ENCODE data around the gene ABCG2.
"Not testable (repeated sequence)": the region's sequence is repeated elsewhere in the genome, so short reads cannot be mapped to it uniquely, and the experiment has no call there.

The ABCG2 gene

GRCh38 chr4:88109123-88109881 lies 49.1 kb downstream of the ABCG2 start:
- no peak for TF ChIP-seq CTCF (conservative IDR thresholded peaks at IDR 0.05; ENCODE audit: low read depth, low read length)
- no peak for DNase-seq (ENCODE audit: low read depth)
- no peak overlapping the region for H3K4me3 ChIP-seq (ENCODE audit: low read depth, low read length)

GRCh38 chr4:88108747-88109122 lies 49.7 kb downstream of the ABCG2 start:
- H3K4me3 ChIP-seq (ENCODE audit: low read depth, low read length) = no peak overlapping the region
- no peak for DNase-seq (ENCODE audit: low read depth)
- no peak for TF ChIP-seq CTCF (conservative IDR thresholded peaks at IDR 0.05; ENCODE audit: low read depth, low read length)

GRCh38 chr4:88108108-88108465 lies 50.4 kb downstream of the ABCG2 start:
- H3K4me3 ChIP-seq (ENCODE audit: low read depth, low read length); DNase-seq (ENCODE audit: low read depth): not testable (repeated sequence)

- peak; percentile 34 for DNase-seq (ENCODE audit: low read depth)
- TF ChIP-seq CTCF (conservative IDR thresholded peaks at IDR 0.05; ENCODE audit: low read depth, low read length) = no peak
- no peak overlapping the region for H3K4me3 ChIP-seq (ENCODE audit: low read depth, low read length)
Measured at GRCh38 chr4:88107406-88108107, 50.9 kb downstream of the ABCG2 start.

GRCh38 chr4:88106205-88106604 lies 52.2 kb downstream of the ABCG2 start:
- no peak overlapping the region for H3K4me3 ChIP-seq (ENCODE audit: low read depth, low read length)
- peak; percentile 23 for DNase-seq (ENCODE audit: low read depth)
- no peak for TF ChIP-seq CTCF (conservative IDR thresholded peaks at IDR 0.05; ENCODE audit: low read depth, low read length)

- TF ChIP-seq CTCF (conservative IDR thresholded peaks at IDR 0.05; ENCODE audit: low read depth, low read length) = no peak
- no peak overlapping the region for H3K4me3 ChIP-seq (ENCODE audit: low read depth, low read length)
- DNase-seq (ENCODE audit: low read depth) = peak; percentile 72
Measured at GRCh38 chr4:88104902-88105610, 53.4 kb downstream of the ABCG2 start.

GRCh38 chr4:88102026-88102425 lies 56.4 kb downstream of the ABCG2 start:
- TF ChIP-seq CTCF (conservative IDR thresholded peaks at IDR 0.05; ENCODE audit: low read depth, low read length) = no peak
- H3K4me3 ChIP-seq (ENCODE audit: low read depth, low read length) = no peak overlapping the region
- no peak for DNase-seq (ENCODE audit: low read depth)

Data from choroid plexus epithelial cell (primary cell).